NCI-H2227 (cell line): ENCODE results near the gene GHRL.

Source experiments
- DNase-seq: peaks from one replicate; lab custom pipeline; 2025; ENCODE audit not compliant: unreplicated experiment; lab: John Stamatoyannopoulos, UW

The GHRL gene

DNA sequence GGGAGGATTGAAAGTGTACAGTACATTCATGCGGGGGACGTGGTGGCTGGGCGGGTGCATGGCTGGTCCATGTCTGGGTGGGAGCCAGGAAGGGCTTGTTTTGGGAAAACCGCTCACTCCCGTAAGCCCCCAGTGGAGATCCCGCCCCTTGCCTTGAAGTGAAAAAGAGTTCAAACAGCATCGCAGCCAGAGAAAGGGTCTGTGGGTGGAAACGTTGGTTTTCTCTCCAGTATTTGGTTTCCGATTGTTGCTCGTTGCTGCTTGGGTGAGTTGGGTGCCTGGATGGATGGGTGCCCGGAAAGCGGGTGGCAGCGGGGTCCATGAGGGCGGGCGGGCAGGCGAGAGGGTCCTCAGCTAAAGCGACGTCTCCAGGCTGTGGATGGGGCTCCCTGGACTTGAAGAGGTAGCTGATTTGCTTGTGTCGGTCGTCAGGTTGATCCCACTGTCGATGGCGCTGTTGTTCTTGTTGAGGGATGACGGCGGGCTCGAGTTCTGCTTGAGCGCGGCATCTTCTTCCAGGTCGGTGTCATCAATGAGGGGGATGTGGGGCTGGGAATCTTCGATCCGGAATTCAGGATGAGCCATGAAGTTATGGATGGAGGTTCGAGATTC lies 35.8 kb upstream of the GHRL start:
- no peak for DNase-seq

DNA sequence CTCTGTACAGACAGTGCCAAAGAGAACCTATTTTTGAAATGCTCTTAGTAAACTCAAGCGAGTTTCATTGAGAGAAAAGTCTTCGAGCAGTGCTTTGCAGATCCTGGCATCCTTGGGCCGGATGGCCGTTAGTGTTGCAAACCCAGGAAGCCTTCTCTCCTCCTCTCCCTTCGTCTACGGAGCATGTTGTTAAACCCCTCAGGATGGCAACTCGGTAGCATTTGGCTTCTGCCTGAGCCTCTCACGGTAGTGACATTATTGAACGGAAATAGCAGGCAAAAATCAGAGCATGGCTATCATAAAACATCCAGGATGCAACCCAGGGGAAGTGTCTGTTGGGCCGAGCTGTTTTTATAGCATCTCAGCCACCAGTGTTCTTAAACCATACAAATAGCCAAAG lies 34.8 kb upstream of the GHRL start:
- no peak for DNase-seq

DNA sequence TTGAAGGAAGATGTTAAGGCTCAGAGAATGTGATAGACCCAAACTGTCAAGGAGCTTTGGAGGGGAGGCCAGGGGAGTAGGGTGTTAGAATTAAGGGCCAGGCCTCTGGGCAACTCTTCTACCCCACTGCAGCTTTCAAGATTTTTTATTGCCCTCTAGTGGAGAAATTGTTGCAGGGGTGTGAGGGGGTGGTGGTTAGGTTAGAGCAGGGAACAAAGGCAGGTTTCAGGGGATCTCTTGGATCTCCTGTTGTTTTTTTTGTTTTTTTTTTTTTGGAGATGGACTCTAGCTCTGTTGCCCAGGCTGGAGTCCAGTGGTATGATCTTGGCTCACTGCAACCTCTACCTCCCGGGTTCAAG lies 29.6 kb upstream of the GHRL start:
- no peak for DNase-seq

DNA sequence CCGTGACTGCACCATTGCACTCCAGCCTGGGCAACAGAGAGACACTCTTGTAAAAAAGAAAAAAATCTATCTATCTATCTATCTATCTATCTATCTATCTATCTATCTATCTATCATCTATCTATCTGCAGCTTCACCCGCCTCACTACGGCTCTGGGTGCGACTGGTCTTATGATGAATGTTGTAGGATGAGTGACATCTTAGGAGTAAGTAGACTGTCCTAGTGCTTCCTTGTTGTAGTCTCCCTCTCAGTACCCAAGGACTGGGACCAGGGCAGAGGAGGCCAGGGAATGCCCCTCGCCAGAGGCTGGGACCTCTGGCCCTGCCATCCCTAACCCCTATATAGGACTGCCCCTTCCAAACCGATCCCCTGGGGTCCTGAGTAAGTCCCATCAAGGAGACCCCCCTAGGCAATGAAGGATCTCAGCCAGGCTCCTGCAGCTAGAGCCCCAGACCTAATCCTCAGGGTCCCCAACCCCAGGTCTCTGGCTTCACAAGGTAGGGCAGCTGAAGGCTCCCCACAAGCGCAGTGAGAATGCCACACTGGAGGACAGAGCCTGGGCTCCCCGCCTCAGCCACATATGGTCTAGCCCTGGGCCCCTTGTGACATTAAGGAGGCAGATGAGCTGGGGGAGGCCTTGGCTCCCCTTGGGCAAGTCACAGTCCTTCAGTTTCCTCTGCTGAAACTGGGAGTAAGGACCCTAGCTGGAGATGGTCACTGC lies 29.0 kb upstream of the GHRL start:
- no peak for DNase-seq

DNA sequence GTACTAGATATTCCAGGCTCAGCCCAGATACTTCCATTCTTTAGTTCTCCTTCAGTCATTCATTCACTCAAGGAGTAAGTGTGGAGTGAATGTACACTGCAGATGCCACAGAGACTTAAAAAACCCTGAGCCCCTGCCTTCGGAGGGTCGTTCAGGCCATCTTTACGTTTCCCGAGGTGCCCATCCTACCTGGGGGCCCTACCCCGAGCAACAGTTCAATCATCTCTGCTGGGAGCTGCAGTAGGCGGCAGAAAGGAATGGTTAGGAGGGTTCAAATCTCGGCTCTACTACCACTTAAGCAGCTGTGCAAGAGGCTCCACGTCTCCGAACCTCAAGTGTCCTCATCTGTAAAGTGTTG lies 27.6 kb upstream of the GHRL start:
- DNase-seq = no peak

DNA sequence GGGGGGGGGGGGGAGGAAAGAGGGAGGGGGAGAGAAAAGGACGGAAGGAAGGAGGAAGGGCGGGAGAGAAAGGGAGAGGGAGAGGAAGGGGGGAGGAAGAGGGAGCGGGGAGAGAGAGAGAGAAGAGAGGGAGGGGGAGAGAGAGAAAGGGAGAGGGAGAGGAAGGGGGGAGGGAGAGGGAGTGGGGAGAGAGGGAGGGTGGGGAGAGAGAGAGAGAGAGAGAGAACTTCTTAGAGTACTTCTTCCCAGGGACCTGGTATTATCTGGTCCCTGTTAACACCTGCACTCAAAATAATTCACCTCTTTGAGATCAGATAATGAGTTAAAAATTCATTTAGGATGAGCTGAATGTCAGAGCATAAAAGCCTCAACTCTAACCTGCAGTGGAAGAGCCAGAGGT lies 27.1 kb upstream of the GHRL start:
- no peak for DNase-seq

DNA sequence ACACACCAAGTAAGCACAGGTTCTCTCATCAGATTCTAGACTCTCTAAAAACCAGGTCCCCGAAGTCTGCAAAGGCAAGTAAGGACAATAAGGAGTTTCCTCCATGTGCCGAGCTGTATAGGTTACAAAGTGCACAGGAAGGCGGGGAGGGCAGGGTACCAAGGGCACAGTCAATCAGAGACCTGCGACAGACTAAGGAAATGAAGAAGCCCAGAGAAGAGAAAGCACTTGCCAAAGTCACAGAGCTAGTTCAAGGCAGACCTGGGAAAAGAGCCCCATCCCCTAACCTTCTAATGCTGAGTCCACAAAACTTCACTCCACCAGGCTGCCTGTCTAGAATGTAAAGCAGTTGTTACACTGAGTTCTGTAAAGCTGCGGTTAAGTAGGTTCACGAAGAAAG lies 26.5 kb upstream of the GHRL start:
- no peak for DNase-seq

DNA sequence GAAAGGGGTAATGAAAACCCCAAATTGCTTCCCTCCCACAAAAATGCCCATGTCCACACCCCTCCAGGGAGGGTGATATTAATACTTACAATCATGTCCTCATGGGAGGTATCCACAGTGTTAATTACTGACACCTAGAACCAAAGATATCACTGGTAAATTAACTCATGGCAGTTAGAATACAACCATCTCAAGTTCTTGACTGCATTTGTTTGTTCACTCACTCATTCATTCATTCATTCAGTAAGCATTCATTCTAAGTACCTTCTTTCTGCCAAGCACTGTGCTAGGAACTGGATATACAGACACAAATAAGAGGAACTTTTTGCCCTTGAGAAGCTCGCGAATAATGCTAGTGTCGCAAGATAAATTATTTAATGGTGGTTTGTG lies 25.2 kb upstream of the GHRL start:
- no peak for DNase-seq

DNA sequence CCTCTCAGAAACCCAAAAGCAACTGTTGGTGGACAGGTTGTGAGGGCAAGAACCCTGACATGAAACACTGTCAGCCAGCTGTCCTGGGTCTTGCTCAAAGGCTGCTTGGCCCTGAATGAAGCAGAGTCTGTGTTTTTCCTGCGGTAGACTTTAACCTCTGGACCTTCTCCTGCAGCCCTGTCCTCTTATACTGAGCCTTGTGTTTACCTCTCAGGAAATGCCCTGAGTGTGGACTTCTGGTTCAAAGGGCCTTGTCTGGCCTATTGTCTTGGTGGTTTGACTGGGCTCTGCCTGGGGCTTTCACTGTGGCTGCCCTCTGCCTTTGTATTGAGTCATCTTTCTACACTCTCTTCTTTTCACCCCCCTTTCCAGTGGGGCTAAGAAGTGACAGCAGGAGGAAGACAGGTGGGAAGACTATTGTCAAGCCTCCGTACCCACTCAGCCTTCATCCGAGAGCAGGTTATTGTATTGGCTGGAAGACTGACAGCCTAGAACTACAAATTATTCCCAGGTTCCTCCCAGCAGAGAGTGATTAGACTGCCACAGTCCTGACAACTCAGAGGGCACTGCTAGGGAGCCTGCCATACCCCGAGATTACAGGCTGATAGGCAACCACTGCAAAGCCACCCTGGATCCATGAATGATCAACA lies 24.7 kb upstream of the GHRL start:
- DNase-seq = no peak

DNA sequence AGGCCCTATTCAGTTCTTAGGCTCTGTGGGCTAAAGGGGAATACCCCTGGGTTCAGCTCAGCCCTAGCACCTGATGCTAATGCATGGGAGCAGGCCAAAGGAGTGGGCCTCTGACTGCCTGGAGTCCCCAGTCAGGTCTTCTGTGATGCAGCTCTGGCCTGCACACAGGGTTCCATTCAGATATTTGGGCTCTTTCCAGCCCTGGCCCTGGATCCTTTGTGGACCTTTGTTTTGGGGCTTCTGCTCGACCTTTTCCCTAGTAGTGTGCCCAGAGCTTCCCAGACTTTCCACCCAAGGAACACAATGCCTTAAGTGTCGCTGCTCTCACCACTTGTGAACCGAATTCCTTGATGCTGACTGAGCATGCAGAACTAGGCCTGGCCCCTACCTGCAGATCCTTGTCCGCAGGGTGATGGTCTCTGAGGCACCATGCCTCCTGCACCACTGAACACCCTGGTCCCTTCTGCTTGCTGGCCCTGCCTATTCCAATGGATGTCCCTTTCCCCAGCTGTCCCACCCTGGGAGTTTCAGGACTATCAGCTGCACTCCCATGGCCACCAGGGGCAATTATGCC lies 23.1 kb upstream of the GHRL start:
- no peak for DNase-seq

DNA sequence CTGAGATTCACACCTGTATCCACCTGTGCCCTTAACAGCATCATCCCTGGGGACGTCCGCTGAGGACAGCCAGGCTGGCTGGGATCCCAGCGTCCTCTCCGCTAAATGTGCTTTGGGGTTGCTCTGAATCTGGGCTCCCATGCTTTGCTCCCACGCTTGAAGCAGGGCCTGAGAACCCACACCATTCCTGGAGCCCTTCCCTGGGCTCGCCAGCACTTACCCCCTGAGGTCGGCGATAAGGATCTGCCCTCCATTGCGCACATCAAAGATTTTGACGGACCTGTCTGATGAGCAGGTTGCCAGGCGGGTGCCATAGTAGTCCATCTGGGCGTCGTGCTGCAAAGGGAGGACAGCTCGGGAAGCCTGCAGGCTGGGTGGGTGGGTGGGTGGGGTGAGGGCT lies 22.4 kb upstream of the GHRL start:
- no peak for DNase-seq

DNA sequence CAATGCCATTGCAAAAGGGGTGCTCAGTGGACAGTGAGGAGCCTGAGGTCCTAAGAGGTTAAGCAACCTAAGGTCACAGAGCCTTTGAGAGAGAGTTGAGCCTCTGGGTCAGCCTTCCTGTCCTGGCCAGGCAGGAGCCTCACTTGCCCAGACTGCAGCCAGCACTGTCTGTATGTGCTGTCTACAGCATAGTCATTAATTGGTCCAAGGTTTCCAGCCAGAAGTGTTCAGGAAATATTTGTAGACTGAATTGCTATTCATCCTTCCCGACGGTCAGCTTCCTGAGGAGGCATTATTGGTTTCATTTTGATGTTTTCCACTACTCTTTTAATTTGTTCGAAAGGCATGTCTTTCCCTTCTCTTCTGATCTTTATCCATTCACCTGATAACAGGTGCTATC lies 20.1 kb upstream of the GHRL start:
- DNase-seq = no peak

DNA sequence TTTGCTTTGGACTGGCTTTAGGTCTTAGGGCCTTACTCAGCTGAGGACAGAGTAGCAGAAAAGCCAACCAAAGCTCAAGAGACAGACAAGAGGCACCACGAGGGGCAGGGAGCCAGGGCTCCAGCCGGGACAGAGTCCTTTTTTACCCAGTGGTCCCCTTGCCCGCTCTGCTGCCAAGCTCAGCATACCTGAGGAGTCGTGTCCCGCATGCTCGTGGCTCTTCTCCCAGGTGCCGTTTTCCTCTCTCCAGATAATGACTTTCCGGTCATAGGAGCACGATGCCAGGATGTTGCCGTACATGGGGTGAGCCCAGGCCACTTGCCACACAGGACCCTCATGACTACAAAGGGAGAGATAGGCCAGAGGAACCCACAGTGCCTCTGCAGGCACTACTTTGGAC lies 19.6 kb upstream of the GHRL start:
- DNase-seq = no peak

DNA sequence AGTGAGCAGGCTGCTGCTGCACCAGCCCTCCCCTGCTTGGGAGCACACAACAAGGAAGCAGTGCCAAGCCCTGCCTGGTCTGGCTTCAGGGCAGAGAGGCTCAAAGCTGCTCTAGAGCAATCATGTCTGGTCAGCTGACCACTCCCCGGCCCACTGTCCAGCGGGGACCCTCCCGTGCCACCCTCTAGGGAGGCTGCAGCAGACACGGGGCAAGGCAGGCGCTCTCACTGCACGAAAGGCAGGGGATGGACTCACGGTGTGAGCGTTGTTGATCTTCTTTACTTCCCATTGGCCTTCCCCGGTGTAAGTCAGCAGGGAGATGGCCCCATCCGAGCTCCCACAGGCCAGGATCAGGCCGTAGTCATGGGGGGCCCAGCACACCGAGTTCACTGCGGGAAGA lies 19.0 kb upstream of the GHRL start:
- no peak for DNase-seq

DNA sequence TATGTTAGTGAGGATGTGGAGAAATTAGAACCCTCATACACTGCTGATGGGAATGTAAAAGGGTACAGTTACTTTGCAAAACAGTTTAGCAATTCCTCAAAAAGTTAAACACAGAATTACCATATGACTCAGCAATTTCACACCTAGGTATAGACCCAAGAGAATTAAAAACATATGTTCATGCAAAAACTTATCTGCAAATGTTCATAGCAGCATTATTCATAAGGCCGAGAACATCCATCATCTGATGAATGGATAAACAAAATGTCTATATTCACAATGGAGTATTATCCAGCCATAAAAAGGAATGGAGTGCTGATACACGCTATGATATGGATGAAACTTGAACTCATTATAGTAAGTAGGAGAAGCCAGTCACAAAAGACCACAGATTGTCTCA lies 17.8 kb upstream of the GHRL start:
- no peak for DNase-seq

DNA sequence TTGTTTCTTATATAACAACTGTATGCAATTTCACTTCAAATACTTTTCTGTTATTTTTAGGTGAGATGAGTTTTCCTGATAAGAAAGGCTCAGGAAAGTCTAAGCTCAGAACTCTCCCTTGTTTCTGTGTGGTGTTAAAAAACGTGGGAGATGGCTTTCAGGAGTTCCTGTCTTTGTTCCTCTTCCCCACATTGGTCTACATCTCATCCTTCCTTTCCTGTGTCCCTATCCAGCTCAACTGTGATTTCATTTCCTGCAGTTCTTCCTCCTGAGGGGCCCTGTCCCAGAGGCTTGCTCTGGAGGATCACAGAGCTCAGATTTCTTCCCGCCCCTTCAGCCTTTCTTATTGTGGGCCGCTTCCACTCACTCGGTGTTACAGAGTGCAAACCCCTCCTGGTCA lies 17.0 kb upstream of the GHRL start:
- no peak for DNase-seq

DNA sequence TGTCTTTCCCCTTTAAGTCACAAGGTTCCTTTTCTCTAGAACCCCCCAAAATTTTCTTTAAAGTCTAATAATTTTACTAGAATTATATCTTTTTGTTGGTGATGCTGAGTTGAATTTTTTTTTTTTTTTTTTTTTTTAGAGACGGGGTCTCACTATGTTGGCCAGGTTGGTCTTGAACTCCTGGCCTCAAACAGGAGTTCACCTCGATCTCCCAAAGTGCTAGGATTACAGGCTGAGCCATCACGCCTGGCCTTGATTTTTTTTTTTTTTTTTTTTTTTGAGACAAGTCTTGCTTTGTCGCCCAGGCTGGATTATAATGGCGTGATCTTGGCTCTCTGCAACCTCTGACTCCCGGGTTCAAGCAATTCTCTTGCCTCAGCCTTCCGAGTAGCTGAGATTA lies 15.9 kb upstream of the GHRL start:
- DNase-seq = no peak

DNA sequence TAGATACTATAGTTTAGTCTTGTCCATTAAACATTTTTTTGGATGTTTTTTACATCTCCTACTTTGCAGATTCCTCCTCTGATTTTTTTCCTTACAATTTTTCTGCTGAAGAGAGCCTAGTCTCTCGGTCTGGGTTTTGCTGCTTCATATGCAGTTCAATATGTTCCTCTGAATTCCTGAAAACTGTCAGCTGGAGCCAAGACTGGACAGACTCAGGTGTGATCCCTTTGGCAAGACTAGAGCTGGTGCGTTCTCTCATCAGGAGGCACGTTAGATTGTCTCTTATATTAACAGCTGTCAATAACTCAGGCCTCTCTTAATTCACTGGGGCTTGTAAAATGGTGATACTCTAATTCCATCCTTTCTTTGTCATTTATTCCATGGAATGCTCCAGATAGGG lies 13.4 kb upstream of the GHRL start:
- DNase-seq = no peak

DNA sequence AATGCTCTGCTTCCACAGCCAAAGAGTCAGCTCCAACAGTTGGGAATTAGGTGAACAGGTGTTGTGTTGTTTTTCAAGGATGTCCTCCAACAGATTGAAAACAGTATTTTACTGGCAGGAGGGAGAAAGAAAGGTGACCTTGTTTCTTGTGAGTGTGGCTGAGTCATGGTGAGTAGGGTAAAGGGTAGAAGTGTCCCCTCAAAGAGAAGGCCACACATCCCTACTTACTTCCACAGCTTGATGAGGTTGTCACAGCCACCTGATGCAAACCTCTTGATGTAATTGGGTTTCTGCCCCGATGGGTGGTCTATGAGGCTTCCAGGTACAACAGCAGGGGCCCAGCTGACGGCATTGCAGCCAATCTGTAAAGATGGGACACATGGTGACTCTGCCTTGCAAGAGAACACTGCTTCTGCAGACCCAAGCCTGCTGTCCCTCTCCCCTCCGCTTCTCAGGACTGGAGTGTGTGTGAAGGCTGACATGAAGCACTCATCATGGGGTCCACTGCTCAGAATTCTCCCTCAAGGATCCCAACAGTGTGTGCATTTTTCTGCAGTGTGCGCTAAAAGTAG lies 12.7 kb upstream of the GHRL start:
- no peak for DNase-seq

DNA sequence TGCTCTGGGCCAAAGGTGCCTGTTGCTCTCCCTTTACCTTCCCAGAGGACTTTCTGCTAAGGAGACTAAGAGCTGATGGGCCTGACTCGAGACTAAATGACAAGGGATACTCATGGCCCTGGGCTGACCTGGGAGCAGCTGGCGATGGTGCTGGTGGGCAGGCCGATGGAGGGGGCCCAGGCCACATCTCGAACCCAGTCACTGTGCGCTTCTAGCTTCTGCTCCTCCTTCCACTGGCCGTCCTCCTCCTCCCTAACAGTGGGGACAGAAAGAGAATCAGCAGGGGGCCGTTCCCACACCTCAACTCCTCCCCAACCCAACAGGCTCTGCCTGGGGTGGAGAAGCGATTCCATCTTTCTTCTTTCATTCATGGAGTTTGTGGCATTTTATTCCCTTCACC lies 12.2 kb upstream of the GHRL start:
- no peak for DNase-seq

DNA sequence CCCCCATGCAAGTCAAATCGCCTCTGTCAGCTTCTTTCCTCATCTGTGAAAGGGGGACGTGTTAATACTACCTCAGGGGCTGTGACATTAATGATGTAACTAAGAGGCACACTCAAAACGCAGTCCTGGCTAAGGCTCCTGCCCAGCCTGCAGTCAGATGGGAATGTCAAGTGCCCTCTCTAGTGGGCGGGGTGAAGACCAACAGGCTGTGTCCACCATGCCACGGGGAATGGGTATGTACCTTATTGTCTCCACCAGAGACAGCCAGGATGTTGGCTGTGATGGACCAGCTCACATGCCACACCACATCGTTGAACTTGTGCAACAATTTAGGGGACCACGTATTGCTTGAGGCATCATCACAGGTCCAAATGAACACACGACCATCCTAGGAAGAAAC lies 11.0 kb upstream of the GHRL start:
- no peak for DNase-seq

DNA sequence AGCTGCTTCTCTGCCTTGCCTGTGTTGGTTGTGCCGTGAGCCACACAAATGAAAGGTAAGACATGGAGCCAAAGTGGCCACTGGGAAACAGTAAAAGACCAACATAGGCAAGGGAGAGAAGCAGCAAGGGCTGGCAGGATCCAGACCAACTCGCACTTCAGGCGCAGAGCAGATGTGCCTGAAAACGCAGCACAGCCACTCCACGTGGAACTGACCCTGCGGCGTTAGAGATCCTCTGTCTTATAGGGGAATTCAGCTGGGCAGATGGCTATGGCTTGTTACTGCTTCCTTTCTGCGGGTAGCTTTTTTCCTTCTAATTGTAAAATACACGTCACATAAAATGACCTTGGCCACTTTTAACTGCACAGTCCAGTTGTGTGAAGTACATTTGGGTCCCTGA lies 10.4 kb upstream of the GHRL start:
- no peak for DNase-seq
